PC-9 (cell line): ENCODE data around the gene BUD23.

Experiments
- EZH2 ChIP-seq: fragments of 200-600 bp; sonication (generic); IDR thresholded peaks from 2 replicates; pipeline ENCODE4 v1.8.0; 2017; ENCODE audit warnings: antibody characterized with exemption, low read depth
- TF ChIP-seq, protein P1 (sequence below): fragments of 200-600 bp; sonication (generic); conservative IDR thresholded peaks from 2 replicates; pipeline ENCODE4 v1.6.1; 2017; ENCODE audit warnings: mixed run types, antibody characterized with exemption, mild to moderate bottlenecking, moderate library complexity

DNA sequence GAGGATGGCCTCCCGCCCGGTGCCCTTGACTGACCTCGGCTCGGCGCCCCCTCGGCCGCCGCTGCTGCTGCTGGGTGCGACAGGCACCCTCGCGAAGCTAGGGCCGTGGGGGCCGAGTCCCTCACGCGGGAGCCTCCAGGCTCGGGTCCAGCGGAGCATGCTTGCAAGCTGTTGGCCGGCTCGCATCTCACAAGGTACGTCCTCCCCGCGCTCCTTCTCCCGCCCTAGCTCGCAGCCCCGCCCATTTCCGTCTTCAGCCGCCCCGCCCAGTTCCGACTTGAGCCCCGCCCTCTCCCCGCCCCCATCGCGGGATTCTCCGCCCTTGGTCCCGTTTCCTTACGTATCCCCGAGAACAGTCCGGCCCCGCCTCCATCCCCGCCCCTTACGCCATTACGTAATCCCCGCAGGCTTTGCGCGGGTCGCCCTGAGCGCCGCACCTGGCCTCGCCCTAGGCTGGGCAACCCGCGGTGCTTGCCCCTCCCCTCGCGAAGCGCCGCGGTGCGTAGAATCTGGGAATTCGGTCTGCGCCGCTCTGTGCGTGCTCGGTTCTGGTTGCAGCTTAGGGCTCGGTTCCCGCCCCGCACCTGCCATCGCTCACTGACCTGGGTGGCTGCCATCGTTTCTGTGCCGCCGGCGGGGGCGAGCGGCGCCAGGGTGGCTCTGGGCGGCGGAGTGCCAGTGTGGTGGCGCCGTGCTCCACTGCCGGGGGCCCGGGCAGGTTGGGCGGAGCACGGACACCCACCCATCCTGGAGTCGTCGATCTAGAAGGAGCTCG lies 55.4 kb downstream of the BUD23 start, which contains the start of gene ABHD11:
- no peak for TF ChIP-seq EZH2
- TF ChIP-seq, protein P1, sequence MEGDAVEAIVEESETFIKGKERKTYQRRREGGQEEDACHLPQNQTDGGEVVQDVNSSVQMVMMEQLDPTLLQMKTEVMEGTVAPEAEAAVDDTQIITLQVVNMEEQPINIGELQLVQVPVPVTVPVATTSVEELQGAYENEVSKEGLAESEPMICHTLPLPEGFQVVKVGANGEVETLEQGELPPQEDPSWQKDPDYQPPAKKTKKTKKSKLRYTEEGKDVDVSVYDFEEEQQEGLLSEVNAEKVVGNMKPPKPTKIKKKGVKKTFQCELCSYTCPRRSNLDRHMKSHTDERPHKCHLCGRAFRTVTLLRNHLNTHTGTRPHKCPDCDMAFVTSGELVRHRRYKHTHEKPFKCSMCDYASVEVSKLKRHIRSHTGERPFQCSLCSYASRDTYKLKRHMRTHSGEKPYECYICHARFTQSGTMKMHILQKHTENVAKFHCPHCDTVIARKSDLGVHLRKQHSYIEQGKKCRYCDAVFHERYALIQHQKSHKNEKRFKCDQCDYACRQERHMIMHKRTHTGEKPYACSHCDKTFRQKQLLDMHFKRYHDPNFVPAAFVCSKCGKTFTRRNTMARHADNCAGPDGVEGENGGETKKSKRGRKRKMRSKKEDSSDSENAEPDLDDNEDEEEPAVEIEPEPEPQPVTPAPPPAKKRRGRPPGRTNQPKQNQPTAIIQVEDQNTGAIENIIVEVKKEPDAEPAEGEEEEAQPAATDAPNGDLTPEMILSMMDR = no peak
